IPS DF 6.9 (cell line): Measurements from ENCODE around the gene GPR143.
A peak's percentile ranks its signal among the peaks of the same experiment; 100 is the strongest.
"Not testable (repeated sequence)": the region's sequence is repeated elsewhere in the genome, so short reads cannot be mapped to it uniquely, and the experiment has no call there.

Source experiments
- DNase-seq: peaks from one replicate; pipeline ENCODE4 v3.0.0-alpha.2; 2013; ENCODE audit warnings: low read depth, low spot score
- H3K27ac ChIP-seq: one replicate; pipeline ENCODE4 v1.5.1; 2013; ENCODE audit warnings: low read length, control low read depth
- H3K27me3 ChIP-seq: 2 replicates; pipeline ENCODE4 v1.6.1; 2013; ENCODE audit warnings: mild to moderate bottlenecking, low read length; ENCODE audit not compliant: control insufficient read depth, insufficient read depth
- H3K36me3 ChIP-seq: 2 replicates; pipeline ENCODE4 v1.6.1; 2013; ENCODE audit warnings: low read length; ENCODE audit not compliant: control insufficient read depth, insufficient read depth
- H3K4me1 ChIP-seq: 2 replicates; pipeline ENCODE4 v1.6.1; 2013; ENCODE audit warnings: low read length; ENCODE audit not compliant: control insufficient read depth, insufficient read depth
- H3K4me3 ChIP-seq: 2 replicates; pipeline ENCODE4 v1.5.1; 2013; ENCODE audit warnings: mild to moderate bottlenecking, low read length
- H3K9me3 ChIP-seq: 2 replicates; pipeline ENCODE4 v1.6.1; 2013; ENCODE audit warnings: low read length, inconsistent platforms; ENCODE audit not compliant: control insufficient read depth, insufficient read depth
- WGBS: extraction: QIAGEN DNeasy Blood & Tissue Kit; methylation state at CpG from one replicate; pipeline ENCODE4 v1.1.7; 2013; ENCODE audit warnings: mixed read lengths, missing lambda C conversion rate; ENCODE audit not compliant: insufficient read length, insufficient coverage; 5-methylcytosine and 5-hydroxymethylcytosine counted together

GPR143 gene

GRCh38 chrX:9765737-9766097, at the start of gene GPR143:
GPR143 (minus strand) TSS chrX:9765847; CDS start chrX:9765817, 30 bp downstream.
- H3K27me3 ChIP-seq, result no peaks in the 10 kb centered on the region
- H3K9me3 ChIP-seq, result no peaks in the 10 kb centered on the region
- no peaks in the 10 kb centered on the region for H3K36me3 ChIP-seq
- H3K4me3 ChIP-seq, result peak within 1 kb of the TSS; percentile 32
- no peak within 1 kb of the TSS for H3K27ac ChIP-seq
- DNase-seq, result no peak
- WGBS, result no CpG with 5 or more reads among the region's 26 CpGs
- H3K4me1 ChIP-seq, result no peaks in the 10 kb centered on the region

- DNase-seq, H3K4me1 ChIP-seq, H3K4me3 ChIP-seq, H3K36me3 ChIP-seq, H3K27me3 ChIP-seq, H3K27ac ChIP-seq, H3K9me3 ChIP-seq: not testable (repeated sequence)
- WGBS, result no CpG with 5 or more reads among the region's 3 CpGs
These were observed 45.4 kb upstream of the GPR143 start for GRCh38 chrX:9811086-9811485.

GRCh38 chrX:9809876-9810275, 44.2 kb upstream of the GPR143 start:
- not testable (repeated sequence) for H3K27me3 ChIP-seq, H3K36me3 ChIP-seq, H3K4me3 ChIP-seq, DNase-seq, H3K9me3 ChIP-seq, H3K27ac ChIP-seq, H3K4me1 ChIP-seq
- WGBS, result no CpG with 5 or more reads among the region's 5 CpGs

GRCh38 chrX:9807355-9808182, 41.9 kb upstream of the GPR143 start:
- no peak overlapping the region for H3K27ac ChIP-seq
- H3K27me3 ChIP-seq, result no peaks in the 10 kb centered on the region
- DNase-seq, result no peak
- no peaks in the 10 kb centered on the region for H3K4me1 ChIP-seq
- H3K36me3 ChIP-seq, result no peaks in the 10 kb centered on the region
- H3K9me3 ChIP-seq, result no peaks in the 10 kb centered on the region
- no peak overlapping the region for H3K4me3 ChIP-seq
- WGBS, result no CpG with 5 or more reads among the region's 14 CpGs

GRCh38 chrX:9805956-9806355, 40.3 kb upstream of the GPR143 start:
- no peaks in the 10 kb centered on the region for H3K4me1 ChIP-seq
- DNase-seq, result no peak
- no peaks in the 10 kb centered on the region for H3K36me3 ChIP-seq
- H3K27me3 ChIP-seq, result no peaks in the 10 kb centered on the region
- no peak overlapping the region for H3K27ac ChIP-seq
- no CpG with 5 or more reads among the region's 7 CpGs for WGBS
- H3K4me3 ChIP-seq, result no peak overlapping the region
- H3K9me3 ChIP-seq, result no peaks in the 10 kb centered on the region

- no peaks in the 10 kb centered on the region for H3K27me3 ChIP-seq
- H3K4me3 ChIP-seq, result no peak overlapping the region
- H3K9me3 ChIP-seq, result no peaks in the 10 kb centered on the region
- no peak for DNase-seq
- H3K4me1 ChIP-seq, result no peaks in the 10 kb centered on the region
- no peaks in the 10 kb centered on the region; the same call in 1 of the 2 replicates for H3K36me3 ChIP-seq
- no peak overlapping the region for H3K27ac ChIP-seq
- no CpG with 5 or more reads among the region's 5 CpGs for WGBS
These were observed 38.8 kb upstream of the GPR143 start for GRCh38 chrX:9804444-9804843.

- no peaks in the 10 kb centered on the region for H3K27me3 ChIP-seq
- H3K27ac ChIP-seq, result no peak overlapping the region
- H3K4me1 ChIP-seq, result no peaks in the 10 kb centered on the region
- H3K36me3 ChIP-seq, result no peaks in the 10 kb centered on the region; the same call in 1 of the 2 replicates
- H3K9me3 ChIP-seq, result no peaks in the 10 kb centered on the region
- no peak for DNase-seq
- H3K4me3 ChIP-seq, result no peak overlapping the region
- WGBS, result no CpG with 5 or more reads among the region's 4 CpGs
These were observed 37.1 kb upstream of the GPR143 start for GRCh38 chrX:9802737-9803136.

- Histone ChIP-seq H3K27ac (no peak overlapping the region), H3K36me3 (no peaks in the 10 kb centered on the region; the same call in 1 of the 2 replicates), H3K9me3 (no peaks in the 10 kb centered on the region), H3K27me3 (no peaks in the 10 kb centered on the region), H3K4me3 (no peak overlapping the region), H3K4me1 (no peaks in the 10 kb centered on the region)
- no CpG with 5 or more reads among the region's 11 CpGs for WGBS
- DNase-seq, result no peak
These were observed 32.0 kb upstream of the GPR143 start for GRCh38 chrX:9797384-9798360.

GRCh38 chrX:9794495-9794894, 28.8 kb upstream of the GPR143 start:
- no peak for DNase-seq
- H3K36me3 ChIP-seq, result no peaks in the 10 kb centered on the region
- no peaks in the 10 kb centered on the region for H3K9me3 ChIP-seq
- H3K4me3 ChIP-seq, result no peak overlapping the region
- H3K27me3 ChIP-seq, result no peaks in the 10 kb centered on the region
- no peak overlapping the region for H3K27ac ChIP-seq
- H3K4me1 ChIP-seq, result peaks cover 5% of the 10 kb centered on the region
- no CpG with 5 or more reads among the region's 7 CpGs for WGBS

GRCh38 chrX:9790866-9791265, 25.2 kb upstream of the GPR143 start:
- Histone ChIP-seq H3K27ac (no peak overlapping the region), H3K4me1 (peaks cover 8% of the 10 kb centered on the region), H3K36me3 (no peaks in the 10 kb centered on the region), H3K9me3 (no peaks in the 10 kb centered on the region), H3K27me3 (no peaks in the 10 kb centered on the region), H3K4me3 (no peak overlapping the region)
- DNase-seq, result no peak
- no CpG with 5 or more reads among the region's 6 CpGs for whole genome bisulfite sequencing
